Measurements from ENCODE around the gene TMEM38A.

TMEM38A gene

GRCh38 chr19:16678498-16678897, 17.6 kb downstream of the TMEM38A start:
- no peak for ATAC-seq

GRCh38 chr19:16679811-16680210, 18.9 kb downstream of the TMEM38A start:
- no peak for ATAC-seq
- no peak for TF ChIP-seq ISL1 (CRISPR knock-in tag; IDR thresholded peaks at IDR 0.05)
- no peak for TF ChIP-seq CSRNP3 (CRISPR knock-in tag; IDR thresholded peaks at IDR 0.05)
- TF ChIP-seq TCF4 (CRISPR knock-in tag; IDR thresholded peaks at IDR 0.05; ENCODE audit: borderline replicate concordance), result no peak
- TF ChIP-seq ZNF70 (CRISPR knock-in tag; IDR thresholded peaks at IDR 0.05), result no peak
- TF ChIP-seq PATZ1 (CRISPR knock-in tag; IDR thresholded peaks at IDR 0.05; ENCODE audit: borderline replicate concordance), result no peak
- TF ChIP-seq TSHZ2 (CRISPR knock-in tag; IDR thresholded peaks at IDR 0.05), result no peak
- TF ChIP-seq ZC3H10 (CRISPR knock-in tag; IDR thresholded peaks at IDR 0.05), result no peak
- TF ChIP-seq ZNF565 (CRISPR knock-in tag; conservative IDR thresholded peaks at IDR 0.05; ENCODE audit: low read depth), result no peak
- no peak for TF ChIP-seq ARNTL (CRISPR knock-in tag; IDR thresholded peaks at IDR 0.05; ENCODE audit: borderline replicate concordance, low read depth)
- TF ChIP-seq ESRRG (CRISPR knock-in tag; IDR thresholded peaks at IDR 0.05), result no peak
- no peak for TF ChIP-seq OSR1 (CRISPR knock-in tag; IDR thresholded peaks at IDR 0.05)
- no peak for TF ChIP-seq ZFP3 (CRISPR knock-in tag; IDR thresholded peaks at IDR 0.05)
- no peak for TF ChIP-seq PPARA (CRISPR knock-in tag; IDR thresholded peaks at IDR 0.05; ENCODE audit: borderline replicate concordance)
- TF ChIP-seq TOX (CRISPR knock-in tag; IDR thresholded peaks at IDR 0.05; ENCODE audit: borderline replicate concordance), result no peak
- no peak for TF ChIP-seq SNAI2 (CRISPR knock-in tag; IDR thresholded peaks at IDR 0.05)
- no peak for TF ChIP-seq CSDC2 (CRISPR knock-in tag; IDR thresholded peaks at IDR 0.05)

More at GRCh38 chr19:16678498-16678897, 17.6 kb downstream of the TMEM38A start:
- TF ChIP-seq ZC3H10 (CRISPR knock-in tag; IDR thresholded peaks at IDR 0.05), result no peak
- no peak for TF ChIP-seq ZNF565 (CRISPR knock-in tag; conservative IDR thresholded peaks at IDR 0.05; ENCODE audit: low read depth)
- TF ChIP-seq TOX (CRISPR knock-in tag; IDR thresholded peaks at IDR 0.05; ENCODE audit: borderline replicate concordance), result no peak
- TF ChIP-seq CSDC2 (CRISPR knock-in tag; IDR thresholded peaks at IDR 0.05), result no peak
- TF ChIP-seq ZFP30 (CRISPR knock-in tag; IDR thresholded peaks at IDR 0.05), result no peak
- TF ChIP-seq SNAI2 (CRISPR knock-in tag; IDR thresholded peaks at IDR 0.05), result no peak
- no peak for TF ChIP-seq CREB5 (CRISPR knock-in tag; IDR thresholded peaks at IDR 0.05; ENCODE audit: low read depth)
- no peak for TF ChIP-seq ZNF70 (CRISPR knock-in tag; IDR thresholded peaks at IDR 0.05)
- TF ChIP-seq POU6F1 (CRISPR knock-in tag; IDR thresholded peaks at IDR 0.05; ENCODE audit: borderline replicate concordance, low read depth), result no peak

- ATAC-seq, result no peak
- no peak for TF ChIP-seq ZNF70 (CRISPR knock-in tag; IDR thresholded peaks at IDR 0.05)
- TF ChIP-seq ESRRG (CRISPR knock-in tag; IDR thresholded peaks at IDR 0.05), result no peak
- no peak for TF ChIP-seq GLIS3 (CRISPR knock-in tag; IDR thresholded peaks at IDR 0.05)
- no peak for TF ChIP-seq CSDC2 (CRISPR knock-in tag; IDR thresholded peaks at IDR 0.05)
- TF ChIP-seq PPARA (CRISPR knock-in tag; IDR thresholded peaks at IDR 0.05; ENCODE audit: borderline replicate concordance), result no peak
- TF ChIP-seq ZFP3 (CRISPR knock-in tag; IDR thresholded peaks at IDR 0.05), result peak; percentile 93
- TF ChIP-seq OSR1 (CRISPR knock-in tag; IDR thresholded peaks at IDR 0.05), result no peak
- TF ChIP-seq ZNF565 (CRISPR knock-in tag; conservative IDR thresholded peaks at IDR 0.05; ENCODE audit: low read depth), result no peak
Measured at GRCh38 chr19:16682539-16682938, 21.6 kb downstream of the TMEM38A start.
